Amygdala (tissue), 56 donors: ENCODE measurements around the gene DNASE1L1.
"Not testable (repeated sequence)": the region's sequence is repeated elsewhere in the genome, so short reads cannot be mapped to it uniquely, and the experiment has no call there.

ENCODE experiments used
- DNase-seq, 56 donors: peaks; one replicate each; lab custom pipeline; 2025; lab: John Stamatoyannopoulos, UW

DNASE1L1 gene

DNA sequence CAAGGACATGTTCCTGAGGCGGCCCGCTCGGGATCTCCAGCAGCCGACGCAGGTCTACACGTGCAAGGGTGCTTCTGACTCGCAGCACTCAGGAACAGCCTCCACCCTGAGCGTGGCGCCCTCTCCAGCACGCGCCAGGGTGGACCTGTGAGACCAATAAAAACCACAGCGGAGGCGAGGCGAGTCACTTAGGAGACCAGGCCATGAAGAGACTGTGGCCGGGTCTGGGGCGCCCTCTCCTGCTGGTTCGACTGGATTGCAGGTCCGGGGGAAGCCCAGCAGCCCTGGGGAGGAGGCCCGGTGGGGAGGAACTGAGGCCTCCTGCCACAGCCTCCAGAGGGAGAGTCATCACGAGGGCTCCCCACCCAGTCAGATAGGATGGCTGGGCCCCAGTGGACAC lies 21.0 kb downstream of the DNASE1L1 start:
- DNase-seq: not testable (repeated sequence)

DNA sequence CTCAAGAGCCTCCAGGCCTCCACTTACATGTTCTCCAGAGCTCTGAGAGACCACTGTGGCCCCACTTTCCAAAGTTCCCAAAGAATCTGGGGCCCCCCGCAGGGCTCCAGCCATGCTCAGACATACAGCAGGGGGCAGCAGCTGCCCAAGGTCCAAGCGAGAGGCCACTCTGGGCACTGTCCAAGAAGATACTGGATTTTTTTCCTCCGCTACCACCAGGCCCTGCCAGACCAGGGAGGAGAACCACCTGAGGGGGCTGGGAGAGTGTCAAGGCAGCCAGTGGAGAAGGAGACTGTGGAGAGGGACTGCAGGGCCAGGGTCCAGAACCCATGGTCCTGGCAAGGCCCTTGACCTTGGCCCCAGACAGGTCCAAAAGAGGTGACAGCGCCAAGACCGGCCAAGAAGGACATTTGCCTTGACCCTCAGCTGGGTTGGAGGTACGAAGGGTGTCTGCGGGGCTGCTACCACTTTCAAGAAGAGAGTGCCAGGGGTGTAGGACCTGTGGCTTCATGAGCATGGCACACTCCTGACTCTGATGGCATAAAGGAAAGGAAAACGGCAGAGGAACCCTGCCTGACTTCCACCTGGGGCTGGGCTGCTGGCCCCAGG lies 24.7 kb downstream of the DNASE1L1 start:
- DNase-seq: peak in 4 of 56 donors; percentile 4 to 15 (median 8)

DNA sequence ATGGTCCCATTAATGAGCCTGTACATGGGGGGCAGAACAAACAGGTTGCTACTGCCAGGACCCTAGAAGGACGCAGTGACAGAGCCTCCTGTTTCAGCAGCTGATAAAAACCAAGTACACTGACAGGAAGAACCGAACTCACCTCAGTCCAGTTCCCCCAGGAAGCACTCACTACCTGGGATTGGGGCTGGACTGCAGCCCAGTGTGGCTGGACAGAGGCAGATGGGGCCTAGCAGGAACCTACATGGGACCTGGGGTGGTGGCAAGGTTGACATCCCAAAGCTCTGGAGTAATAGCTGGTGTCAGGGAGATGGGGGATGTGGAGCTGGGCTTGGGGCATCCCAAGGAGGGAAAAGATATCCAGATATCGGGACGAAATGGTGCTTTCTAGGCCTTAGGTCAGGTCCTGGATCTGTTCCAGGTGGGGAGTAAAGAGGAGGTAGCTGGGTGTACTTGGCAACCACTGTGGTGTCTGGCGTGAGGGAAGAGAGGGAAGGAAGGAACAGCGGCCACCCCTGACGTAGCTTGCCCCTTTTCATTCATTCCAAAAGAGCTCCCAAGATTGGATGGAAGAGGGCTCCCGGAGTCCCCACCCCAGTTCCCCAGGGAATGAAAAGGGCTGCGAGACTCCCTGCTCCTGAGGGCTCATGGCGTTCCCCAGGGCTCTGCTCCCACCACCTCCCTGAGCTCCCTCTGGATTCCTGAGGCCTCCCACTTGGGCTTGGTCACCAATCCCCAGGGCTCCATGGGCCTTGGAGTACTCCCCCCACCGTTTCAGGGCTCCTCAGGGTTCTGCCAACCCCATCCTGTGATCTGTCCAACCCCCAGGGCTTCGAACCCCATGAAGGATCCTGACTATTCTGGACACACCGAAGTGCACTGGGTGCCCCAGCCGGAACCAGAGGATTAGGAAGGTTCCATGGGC lies 25.4 kb downstream of the DNASE1L1 start:
- no peak for DNase-seq

DNA sequence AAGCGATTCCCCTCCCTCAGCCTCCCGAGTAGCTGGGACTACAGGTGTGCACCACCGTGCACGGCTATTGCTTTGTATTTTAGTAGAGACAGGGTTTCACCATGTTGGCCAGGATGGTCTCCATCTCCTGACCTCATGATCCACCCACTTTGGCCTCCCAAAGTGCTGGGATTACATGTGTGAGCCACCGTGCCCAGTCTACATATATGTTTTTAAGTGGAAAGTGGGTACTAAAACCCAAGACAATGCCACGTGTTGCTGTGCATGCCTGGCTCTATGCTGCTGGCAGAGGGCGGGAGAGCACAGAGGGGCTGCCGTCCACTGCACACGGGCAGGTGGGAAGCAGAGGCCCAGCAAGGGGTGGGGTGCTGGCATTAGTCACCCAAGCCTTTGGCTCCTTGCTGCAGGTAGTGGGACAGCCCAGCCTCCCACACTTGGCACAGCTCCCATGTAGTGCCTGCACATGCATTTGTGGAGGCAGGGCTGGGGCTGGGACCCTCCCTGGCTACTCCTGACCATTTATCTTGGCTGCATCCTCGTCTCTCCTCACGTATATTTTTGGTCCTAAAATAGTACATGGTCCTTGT lies 26.5 kb downstream of the DNASE1L1 start:
- no peak for DNase-seq

DNA sequence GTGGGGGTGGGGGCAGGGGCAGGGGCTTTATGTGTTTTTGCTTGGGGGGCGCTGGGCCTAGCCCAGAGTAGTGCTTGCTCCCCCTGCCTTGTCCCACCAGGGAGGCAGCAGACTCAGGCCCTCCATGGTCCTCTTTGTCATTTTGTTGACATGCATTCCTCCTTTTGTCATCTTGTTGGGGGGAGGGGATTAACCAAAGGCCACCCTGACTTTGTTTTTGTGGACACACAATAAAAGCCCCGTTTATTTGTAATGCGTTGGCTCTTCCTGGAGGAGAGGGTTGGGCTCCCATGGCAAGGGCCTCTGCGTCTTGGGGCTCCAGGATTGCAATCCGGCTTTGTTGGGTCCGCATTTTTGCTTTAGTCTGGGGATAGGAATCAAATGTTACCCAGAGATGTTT lies 27.8 kb downstream of the DNASE1L1 start:
- no peak for DNase-seq

DNA sequence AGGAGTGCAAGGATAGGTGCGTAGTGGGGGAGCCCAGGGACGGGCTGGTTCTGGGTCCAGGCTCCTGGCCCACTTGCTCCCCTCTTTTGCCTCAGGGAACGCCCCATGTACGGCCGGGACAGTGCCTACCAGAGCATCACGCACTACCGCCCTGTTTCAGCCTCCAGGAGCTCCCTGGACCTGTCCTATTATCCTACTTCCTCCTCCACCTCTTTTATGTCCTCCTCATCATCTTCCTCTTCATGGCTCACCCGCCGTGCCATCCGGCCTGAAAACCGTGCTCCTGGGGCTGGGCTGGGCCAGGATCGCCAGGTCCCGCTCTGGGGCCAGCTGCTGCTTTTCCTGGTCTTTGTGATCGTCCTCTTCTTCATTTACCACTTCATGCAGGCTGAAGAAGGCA lies 28.3 kb downstream of the DNASE1L1 start:
- DNase-seq: no peak

DNA sequence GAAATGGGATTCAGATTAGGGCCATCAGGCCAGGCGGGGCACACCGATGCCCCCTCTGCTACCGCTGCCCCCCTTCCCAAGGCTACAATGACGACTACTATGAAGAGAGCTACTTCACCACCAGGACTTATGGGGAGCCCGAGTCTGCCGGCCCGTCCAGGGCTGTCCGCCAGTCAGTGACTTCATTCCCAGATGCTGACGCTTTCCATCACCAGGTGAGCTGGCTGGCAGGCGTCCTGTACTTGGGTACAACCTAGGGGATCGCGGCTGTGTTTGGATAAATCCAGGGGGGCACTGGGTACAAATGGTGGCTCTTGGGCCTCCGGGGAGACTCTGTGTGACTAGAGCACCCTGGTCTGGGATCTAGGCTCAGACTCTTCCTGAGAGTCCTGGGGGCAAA lies 28.9 kb downstream of the DNASE1L1 start:
- no peak for DNase-seq

DNA sequence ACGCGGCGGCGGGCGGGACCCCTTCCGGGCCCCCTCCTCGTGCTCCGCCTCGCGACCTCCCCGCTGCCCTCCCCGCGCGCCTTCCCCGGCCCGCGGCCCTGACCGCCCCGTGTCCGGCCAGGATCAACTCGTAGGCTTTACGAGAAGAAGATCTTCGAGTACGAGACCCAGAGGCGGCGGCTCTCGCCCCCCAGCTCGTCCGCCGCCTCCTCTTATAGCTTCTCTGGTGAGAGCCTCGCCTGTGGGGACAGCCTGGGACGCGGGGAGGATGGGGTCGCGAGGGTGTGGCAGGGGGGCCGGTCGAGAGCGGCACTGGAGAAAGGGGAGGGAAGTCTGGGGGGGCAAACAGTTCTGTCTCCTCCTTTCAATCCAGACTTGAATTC lies 29.5 kb downstream of the DNASE1L1 start:
- peak in 1 of 56 donors; percentile 28 for DNase-seq

DNA sequence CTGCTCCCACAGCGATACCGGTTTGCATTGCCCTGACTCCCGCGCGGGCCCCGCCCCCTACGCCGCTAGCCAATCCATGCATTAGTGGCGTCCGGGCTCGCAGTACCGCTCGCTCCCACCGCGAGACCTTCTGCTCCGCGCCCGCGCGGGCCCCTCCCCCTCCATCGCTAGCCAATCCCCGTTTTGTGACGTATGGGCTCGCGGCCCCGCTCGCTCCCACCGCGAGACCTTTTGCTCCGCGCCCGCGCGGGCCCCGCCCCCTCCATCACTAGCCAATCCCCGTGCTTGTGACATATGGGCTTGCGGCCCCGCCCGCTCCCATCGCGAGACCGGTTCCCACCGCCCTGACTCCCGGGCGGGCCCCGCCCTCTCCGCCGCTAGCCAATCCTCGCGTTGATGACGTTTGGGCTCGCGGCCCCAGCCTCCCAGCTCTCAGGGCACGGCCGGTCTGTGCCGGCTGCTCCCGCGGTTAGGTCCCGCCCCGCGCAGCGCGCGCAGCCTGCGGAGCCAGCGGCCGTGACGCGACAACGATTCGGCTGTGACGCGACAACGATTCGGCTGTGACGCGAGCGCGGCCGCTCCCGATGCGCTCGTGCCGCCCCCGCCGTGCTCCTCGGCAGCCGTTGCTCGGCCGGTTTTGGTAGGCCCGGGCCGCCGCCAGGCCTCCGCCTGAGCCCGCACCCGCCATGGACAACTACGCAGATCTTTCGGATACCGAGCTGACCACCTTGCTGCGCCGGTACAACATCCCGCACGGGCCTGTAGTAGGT lies 30.1 kb downstream of the DNASE1L1 start, which contains the start of gene EMD:
Gene EMD (plus strand): TSS at position 497 of the 770 bp plus-strand sequence. CDS start 190 bp downstream, at position 687.
- peak; percentile 35 to 100 (median 98) for DNase-seq

DNA sequence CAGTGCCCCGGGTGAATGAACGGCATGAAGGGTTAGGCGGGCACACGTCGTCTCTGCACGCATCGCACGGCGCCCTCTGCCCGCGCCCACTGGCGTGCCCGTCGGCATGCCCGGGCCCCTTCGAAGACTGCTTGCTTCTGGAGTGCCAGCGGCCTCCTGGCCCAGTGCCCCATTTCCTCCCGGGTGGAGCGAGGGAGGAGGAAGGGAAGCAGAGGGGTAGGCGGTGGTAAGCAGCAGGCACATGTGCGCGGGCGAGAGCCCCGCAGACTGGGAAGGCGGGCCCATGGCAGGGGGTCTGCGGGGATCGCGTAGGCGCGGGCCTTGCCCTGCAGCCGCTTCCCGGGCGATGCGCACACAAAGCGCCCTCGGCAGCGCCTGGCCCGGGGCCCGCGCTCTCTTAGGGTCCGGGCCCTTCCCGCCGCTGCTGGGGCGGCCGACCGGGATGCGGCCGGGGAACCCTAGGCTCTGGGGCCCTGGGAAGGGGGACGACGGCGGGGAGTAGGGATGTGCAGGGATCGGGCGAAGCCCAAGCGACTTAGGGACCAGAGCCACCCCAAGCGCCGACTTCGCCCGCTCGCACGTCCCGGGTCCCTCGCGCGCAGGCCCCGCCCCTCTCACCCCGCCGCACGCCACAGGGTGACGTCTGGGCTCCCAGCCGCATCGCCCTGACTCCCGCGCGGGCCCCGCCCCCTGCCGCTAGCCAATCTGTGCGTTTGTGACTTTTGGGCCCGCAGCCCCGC lies 30.8 kb downstream of the DNASE1L1 start:
- DNase-seq: peak in 23 of 56 donors; percentile 12 to 63 (median 37)

DNA sequence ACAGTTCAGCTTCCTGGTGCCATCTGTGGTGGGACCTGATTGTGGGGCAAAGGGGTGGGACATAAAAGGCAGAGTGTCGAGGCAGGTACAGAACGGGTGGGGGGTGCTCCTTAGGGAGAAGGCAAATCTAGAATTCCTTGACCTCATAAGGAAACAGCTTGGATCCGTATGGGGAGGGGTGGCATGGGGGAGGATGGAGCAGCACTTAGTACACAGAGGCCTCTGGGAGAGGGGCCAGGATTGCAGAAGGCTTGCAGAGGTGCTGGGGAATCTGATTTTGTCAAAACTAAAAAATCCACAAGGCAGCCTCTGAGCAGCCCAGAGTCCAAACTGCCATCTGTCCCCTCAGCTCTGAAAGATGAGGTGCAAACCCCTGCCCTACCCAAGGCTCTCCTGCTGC lies 32.3 kb downstream of the DNASE1L1 start:
- DNase-seq: no peak

DNA sequence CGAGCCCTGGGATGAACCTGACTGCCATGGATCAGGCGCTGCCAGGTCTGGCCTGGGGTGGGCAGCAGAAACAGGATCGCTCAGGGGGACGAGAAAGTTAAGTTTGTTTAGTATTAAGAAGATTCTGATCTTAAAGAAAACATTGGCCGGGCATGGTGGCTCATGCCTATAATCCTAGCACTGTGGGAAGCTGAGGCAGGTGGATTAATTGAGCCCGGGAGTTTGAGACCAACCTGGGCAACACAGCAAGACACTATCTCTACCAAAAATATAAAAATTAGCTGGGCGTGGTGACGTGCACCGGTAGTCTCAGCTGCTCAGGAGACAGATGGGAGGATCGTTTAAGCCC lies 33.9 kb downstream of the DNASE1L1 start:
- no peak for DNase-seq

DNA sequence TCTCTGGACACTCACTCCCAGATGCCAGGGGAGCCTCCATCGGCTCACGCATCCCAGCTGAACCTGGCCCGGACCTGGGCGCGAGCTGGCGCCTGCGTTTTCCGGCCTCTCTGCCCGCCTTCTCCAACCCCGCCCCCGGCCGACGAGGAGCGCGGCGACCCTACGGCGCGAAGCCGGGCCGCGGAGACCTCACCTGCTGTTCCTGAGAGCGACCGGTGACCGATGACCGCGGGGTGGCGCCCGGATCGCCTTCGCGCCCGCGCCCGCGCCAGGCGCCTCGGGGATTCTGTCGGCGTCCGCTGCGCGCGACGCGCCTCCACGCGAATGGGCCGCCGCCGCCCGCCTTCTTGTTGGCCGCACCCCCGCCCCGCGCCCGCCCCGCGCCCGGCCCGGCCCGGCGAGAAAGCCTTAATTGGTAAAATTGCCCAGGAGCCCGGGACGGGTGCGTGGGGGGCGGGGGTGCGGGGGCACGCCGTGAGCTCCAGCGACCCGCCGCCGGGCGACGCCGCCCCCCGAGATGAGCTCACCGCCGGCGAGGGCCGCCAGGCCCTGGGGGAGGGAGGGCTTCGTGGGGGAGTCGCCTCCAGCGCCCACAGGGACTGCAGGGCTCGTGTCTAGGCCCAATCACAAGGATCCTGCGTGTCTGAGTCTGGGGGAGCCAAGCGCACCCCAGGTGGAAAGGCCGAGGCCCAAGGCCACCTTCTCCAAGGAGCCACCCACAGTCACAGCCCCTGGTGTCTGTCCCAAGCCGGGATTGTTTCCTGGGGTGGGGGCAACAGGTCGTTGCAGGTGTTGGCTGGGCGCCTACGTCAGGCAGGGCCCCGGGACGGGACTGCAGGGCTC lies 34.5 kb downstream of the DNASE1L1 start, which contains the start of gene FLNA:
Gene FLNA (minus strand): TSS at position 322 of the 843 bp plus-strand sequence. CDS start 3,389 bp downstream, outside the sequence.
- peak in 7 of 56 donors; percentile 7 to 53 (median 25) for DNase-seq

DNA sequence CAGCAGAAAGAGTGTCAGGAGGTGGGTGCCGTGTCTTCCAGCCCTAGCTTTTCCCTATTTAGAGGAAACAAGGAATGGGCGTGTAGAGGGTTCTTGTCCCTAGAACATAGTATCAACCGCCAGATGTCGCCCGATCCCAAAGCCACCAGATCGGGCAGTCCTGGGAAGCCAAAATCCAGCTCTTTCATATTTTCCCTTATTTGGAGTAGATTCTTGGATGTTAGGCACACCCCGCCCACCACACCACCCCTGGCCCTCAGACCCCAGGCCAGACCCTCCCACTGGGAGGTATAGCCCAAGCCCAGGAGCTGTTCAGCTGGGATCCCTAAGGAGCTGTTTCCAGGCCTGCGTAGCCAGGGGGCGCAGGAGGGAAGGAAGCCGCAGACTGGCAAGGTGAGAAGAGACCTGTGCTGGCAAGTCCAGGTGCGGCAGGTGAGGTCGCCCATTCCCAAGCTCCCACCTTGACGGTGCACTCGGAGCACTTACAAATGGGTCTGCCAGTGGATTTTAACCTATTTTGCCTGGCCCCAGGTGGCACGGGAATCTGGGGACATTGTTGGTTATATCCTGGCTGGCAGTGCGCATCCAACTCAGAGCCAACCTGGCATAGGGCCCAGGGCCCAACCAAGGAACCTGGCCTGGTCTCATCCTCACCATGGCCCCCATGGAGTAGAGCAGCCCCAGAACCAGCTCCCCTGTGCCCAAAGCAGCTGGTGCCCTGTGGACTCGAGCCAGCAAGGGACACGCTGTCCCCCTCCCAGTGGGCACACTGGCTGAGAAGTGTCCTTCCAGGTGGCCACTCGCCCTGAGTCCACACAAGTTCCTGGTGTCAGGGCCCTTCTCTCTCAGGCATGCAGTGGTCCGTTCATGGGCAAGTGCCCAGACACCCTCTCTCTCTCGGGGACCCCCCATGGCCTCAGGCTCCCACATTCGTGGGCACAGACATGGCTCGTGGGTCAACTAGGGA lies 35.4 kb downstream of the DNASE1L1 start:
- DNase-seq: peak in 32 of 56 donors; percentile 5 to 73 (median 34)

DNA sequence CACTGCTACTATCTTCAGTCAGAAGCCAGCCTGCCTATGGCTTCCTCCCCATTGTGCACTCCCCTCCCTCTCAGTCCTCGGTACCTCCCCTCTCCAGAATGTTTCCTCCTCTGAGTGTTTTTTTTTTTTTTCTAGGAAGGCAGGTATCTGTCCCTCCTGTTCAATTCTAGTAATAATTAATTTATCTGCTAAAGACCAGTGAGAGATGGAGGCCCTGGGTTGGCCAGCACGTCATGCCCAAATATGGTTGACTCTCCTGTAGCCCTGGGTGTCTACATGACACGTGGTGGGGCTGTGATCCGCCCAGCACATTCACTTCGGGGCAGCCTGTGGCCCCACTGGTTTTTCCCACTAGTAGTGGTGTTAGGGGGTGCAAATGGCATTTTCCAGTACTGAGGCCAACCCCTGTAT lies 36.4 kb downstream of the DNASE1L1 start:
- DNase-seq: no peak

DNA sequence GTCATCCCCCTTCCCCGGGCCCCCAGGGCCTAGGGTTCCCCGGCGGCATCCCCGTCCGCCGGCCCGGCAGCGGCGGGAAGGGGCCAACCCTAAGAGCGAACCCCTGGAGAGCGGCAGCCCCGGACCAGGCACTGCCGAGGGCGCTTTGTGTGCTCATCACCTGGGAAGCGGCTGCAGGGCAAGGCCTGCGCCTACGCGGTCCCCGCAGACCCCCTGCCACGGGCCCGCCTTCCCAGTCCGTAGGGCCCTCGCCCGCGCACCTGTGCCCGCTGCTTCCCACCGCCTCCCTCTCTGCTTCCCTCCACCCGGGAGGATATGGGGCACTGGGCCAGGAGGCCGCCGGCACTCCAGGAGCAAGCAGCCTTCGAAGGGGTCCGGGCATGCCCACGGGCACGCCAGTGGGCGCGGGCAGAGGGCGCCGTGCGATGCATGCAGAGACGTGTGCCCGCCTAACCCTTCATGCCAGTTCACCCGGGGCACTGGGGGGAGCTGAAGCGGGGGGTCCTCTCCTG lies 37.2 kb downstream of the DNASE1L1 start:
- no peak for DNase-seq

DNA sequence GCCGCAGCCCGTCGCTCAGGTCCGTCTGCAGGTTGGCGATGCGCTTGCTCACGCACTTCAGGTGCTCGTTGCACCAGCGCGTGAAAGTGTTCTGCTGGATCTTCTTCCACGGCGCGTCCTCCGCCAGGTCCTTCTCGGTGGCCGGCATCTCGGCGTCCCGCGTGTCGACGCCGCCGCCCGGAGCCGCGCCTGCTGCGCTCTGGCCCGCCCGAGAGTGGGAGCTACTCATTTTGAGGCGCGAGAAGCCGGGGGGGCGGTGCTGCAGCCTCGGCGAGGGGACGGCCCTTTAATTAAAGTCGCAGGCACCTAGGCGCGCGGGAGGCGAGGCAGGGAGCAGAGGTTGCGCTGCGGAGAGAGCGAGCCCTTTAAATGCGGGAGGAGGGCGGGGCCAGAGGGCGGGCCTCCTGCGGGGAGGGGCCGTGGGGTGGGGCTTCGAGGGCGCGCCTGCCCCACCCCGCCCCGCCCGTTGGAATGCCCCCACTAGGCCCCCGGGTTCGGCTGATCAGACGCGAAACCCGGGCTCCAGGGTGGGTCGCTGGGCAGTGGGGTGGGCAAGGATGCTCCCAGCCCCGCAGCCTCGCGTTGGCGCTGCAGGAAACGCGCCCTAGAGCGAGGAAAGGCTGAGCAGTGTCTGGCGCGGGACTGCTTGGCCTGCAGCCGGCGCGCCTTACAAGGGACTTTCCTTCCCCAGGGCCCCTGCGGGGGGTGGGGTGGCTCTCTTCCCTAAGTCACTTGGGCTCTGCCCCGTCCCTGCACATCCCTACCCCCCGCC lies 37.9 kb downstream of the DNASE1L1 start:
- peak in 54 of 56 donors; percentile 13 to 93 (median 79) for DNase-seq
